AG09309 (cell line): ENCODE results near the gene NR2E3.
A peak's percentile ranks its signal among the peaks of the same experiment; 100 is the strongest.

ENCODE experiments used
- DNase-seq: peaks from one replicate; pipeline ENCODE4 v3.0.0-alpha.2; 2010; ENCODE audit warnings: low read depth
- H3K4me3 ChIP-seq: 2 replicates; pipeline ENCODE4 v1.5.1; 2011; ENCODE audit warnings: mild to moderate bottlenecking, low read depth, low read length, moderate library complexity; ENCODE audit not compliant: control insufficient read depth
- CTCF ChIP-seq: IDR thresholded peaks from 2 replicates; pipeline ENCODE4 v1.5.1; 2011; ENCODE audit warnings: mild to moderate bottlenecking, low read depth, low read length, inconsistent platforms; ENCODE audit not compliant: insufficient read depth, control insufficient read depth; ENCODE audit errors: missing control alignments

Gene NR2E3

GRCh38 chr15:71782422-71783165, 27.8 kb upstream of the NR2E3 start:
- no peak for DNase-seq
- no peak for TF ChIP-seq CTCF
- H3K4me3 ChIP-seq = no peak overlapping the region

GRCh38 chr15:71784719-71785118, 25.6 kb upstream of the NR2E3 start:
- DNase-seq = no peak
- peak; percentile 23 for TF ChIP-seq CTCF
- H3K4me3 ChIP-seq = no peak overlapping the region

- DNase-seq = no peak
- no peak overlapping the region for H3K4me3 ChIP-seq
- TF ChIP-seq CTCF = no peak
These were observed 24.4 kb upstream of the NR2E3 start for GRCh38 chr15:71785996-71786395.

- no peak for DNase-seq
- no peak for TF ChIP-seq CTCF
- no peak overlapping the region for H3K4me3 ChIP-seq
These were observed 23.7 kb upstream of the NR2E3 start for GRCh38 chr15:71786673-71787072.

GRCh38 chr15:71788646-71789579, 21.4 kb upstream of the NR2E3 start:
- no peak for DNase-seq
- no peak for TF ChIP-seq CTCF
- no peak overlapping the region for H3K4me3 ChIP-seq

- DNase-seq = no peak
- H3K4me3 ChIP-seq = no peak overlapping the region
- TF ChIP-seq CTCF = no peak
These were observed 20.7 kb upstream of the NR2E3 start for GRCh38 chr15:71789616-71790015.
